ENCODE data around the gene GDPD5.

GDPD5 gene

DNA sequence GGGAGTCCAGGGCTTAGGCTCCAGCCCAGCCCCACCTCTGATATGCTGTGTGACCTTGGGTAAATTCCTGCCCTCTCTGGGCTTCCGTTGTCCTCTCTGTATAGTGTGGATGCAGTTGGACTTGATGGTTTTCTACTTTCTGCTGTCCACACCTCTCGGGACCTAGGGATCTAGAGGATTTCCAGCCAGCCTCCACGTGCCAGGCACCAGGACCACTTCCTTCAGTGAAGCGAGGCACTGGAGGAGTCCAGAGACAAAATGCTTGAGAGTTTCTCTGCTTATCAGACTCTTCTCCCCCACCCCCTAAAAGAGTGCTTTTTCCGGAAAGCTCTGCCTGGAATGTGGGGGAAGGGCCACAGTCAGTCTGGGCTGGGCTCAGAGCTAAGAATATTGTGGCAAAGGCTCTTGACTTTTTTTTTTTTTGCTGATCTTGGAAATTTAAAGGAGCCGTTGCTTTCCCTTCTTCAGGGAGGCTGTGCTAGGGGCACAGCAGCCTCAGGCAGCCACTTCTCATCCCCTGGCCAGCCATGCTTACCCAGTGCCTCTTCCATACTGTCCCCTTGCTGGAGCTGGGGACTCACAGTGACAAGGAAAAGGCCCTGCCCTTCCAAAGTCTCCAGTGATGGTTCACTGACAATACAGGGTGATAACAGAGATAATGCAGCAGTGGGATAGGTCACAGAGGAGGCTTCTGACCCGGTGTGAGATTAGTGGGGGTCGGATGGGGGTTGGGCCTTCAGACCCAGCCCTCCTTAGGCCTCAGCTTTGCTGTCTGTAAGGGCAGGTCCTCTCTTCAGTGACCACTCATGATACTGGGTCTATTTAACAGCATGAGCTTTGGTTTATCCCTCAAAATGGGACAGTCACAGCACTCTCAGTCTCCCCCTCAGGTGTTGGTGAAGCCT is 33.5 kb upstream of the GDPD5 start:
- DNase-seq: no peak

- DNase-seq: no peak
Observed at GRCh38 chr11:75557666-75558494, 32.1 kb upstream of the GDPD5 start.

DNA sequence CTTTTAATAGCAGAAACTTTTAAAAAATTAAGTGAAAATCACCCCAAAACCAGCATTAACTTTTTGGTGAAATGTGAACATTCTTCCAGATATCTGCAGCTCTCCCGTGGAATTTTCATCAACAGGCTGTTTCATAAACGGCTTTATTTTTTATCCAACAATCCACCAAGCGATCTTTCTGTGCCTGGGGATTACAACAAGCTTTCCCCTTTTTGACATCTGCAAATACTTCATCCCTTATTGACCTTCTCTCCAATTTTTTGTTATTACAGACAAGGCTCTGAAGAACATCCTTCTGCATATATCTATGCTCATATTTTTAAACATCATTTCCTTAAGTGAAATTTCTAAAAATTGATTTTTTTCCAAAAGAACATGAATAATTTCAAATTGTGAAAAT is 30.5 kb upstream of the GDPD5 start:
- DNase-seq: no peak

GRCh38 chr11:75555079-75555811 is 29.5 kb upstream of the GDPD5 start:
- DNase-seq: no peak

DNA sequence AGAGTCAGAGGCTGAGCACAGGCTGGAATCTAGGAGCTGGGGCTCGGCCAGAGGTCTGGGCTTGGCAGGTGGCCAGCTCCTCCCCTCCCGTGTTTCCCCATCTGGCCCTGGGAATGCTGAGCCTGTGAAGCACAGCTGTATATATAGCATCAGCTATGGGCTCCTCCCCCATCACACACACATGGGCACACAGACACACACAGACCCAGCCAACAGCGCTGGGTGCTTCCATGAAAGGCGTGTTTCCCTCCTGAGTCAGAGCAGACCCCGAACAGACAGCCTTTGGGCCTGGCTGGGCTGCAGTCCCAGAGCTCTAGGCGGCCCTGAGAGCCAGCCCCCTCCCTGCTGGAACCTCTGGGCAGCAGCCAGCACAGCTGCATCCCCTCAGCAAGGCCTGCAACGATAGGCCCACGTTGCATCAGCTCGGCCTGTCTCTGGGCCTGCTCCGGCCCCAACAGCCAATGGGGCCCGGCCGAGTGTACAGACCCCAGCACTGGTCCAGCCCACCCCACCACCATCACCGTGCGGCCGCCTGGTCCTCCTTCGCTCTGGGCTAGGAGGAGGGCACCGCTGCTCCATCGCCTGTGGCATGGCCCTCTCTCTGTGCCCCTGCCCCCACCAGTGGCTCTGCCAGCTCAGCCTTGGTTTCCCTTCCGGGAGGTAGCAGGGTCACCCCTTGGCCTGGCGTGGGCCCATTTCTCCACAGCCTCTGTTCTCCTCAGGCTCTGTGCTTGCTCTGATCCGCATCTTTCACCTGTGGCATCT is 28.7 kb upstream of the GDPD5 start:
- no peak for DNase-seq

DNA sequence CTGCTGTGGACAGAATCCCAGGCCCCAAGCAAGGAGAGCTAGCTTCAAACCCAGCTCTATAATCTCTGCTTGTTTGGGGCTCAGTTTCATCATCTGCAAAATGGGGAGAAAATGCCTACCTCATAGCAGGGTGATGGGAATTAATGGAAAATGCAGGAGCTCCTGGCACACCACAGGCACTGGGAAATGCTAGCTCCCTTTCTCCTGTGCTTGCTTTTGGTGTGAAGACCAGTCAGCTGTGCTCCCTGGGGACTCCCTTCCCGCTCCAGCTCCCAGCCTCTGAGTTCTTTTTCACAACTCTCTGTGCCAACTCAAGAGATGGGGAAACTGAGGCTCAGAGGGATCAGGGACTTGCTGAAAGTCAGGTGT is 28.1 kb upstream of the GDPD5 start:
- DNase-seq: no peak

DNA sequence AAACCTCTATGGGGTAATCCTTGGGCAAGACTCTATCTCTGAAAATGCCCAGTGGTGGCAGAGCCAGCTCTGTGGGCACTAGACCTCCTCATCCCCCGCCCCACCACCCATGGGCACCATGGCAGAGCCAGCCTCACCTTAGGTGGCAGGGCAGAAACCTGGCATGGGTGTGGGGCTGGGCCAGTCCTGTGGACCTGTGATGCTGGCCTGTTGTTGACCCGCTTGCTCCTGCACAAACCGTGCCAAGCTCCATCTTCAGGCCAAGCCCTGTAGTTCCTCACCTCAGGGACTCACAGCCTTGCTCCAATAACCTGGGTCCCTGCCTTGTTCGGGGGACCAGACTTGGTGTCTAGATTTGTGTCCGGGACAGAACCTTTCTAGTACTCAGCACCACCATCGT is 27.4 kb upstream of the GDPD5 start:
- DNase-seq: no peak

GRCh38 chr11:75549370-75549958 is 23.7 kb upstream of the GDPD5 start:
- DNase-seq: no peak

GRCh38 chr11:75548595-75549272 is 23.0 kb upstream of the GDPD5 start:
- DNase-seq: no peak

- DNase-seq: peak; percentile 45
Observed at GRCh38 chr11:75547617-75548058, 21.9 kb upstream of the GDPD5 start.

DNA sequence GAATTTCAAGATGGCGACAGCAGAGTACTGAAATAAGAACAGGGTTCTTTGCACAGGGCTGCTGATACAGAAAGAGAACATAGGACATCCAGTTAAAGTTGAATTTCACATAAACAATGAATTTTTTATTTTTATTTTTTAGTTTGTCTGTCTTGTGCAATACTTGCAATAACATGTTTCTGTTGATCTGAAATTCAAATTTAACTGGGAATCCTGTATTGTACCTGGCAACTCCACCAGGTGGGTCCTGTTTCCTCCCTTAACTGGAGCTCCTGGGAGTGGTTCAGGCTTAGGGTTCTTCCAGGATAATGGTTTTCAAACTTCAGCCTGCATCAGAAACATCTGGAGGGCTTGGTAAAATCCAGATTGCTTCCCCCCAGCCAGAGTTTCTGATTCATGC is 21.4 kb upstream of the GDPD5 start:
- DNase-seq: no peak

DNA sequence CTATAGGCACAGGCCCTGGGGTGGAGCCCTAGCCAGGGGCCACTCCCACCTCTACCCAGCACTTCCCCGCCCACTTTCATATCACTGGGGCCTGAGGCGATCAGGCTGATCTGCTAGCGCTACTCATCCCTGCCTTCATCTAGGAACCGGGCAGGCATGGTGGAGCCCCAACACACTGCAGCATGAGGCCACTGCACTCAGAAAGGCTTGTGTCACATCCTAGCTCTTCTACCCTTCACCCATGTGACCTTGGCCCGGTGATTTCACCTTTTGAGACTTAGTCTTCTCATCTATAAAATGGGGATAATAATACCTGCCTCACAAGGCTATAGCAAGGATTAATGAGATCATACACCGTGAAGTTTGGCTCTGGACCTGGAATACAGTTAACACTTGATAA is 18.1 kb upstream of the GDPD5 start:
- DNase-seq: no peak

DNA sequence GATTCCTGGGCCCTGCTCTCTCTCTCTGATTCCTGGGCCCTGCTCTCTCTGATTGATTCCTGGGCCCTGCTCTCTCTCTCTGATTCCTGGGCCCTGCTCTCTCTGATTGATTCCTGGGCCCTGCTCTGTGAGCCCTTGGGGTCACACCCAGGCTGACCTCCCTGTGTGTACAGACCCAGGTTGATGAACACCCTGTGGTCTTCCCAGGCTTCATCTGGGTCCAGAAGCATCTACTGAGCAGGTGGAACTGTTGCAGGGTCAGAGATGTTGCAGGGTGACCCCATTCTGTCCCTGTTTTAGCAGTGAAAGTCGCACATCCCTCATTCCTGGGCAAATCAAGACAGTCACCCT is 16.3 kb upstream of the GDPD5 start:
- no peak for DNase-seq

DNA sequence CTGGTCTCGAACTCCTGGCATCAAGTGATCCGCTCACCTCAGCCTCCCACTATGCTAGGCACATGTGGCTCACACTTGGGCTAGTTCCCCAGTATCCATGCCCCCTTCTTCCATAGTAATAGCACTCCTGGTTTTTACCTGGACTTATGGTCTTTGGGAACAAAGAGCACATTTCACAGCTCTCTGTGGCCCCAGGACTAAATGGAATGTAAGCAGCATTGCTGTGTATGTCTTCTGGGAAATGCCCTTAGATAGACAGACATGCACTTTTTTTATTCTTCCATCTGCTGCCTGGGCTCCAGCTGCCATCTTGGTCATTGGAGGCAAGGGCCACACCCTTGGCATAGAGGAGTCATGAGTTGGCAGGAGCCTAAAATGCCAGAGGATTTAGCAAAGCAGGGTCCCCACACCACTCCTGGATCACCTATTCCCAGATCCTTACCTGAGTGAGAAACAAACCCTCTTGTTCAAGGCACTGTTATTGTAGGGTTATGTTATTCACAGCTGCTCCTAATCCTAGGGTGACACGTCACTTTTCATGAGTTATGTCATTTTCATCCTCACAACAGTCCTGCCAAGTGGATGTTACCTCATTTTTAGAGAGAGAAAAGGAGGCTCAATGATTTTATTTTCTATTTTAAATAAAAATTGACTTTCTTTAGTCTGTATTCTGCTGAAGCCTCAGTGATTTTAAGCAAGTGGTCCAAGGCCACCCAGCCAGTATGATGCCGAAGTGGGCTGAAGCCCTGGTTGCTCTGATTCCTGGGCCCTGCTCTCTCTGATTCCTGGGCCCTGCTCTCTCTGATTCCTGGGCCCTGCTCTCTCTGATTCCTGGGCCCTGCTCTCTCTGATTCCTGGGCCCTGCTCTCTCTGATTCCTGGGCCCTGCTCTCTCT is 15.7 kb upstream of the GDPD5 start:
- DNase-seq: no peak

- DNase-seq: no peak
Observed at GRCh38 chr11:75539459-75540334, 14.0 kb upstream of the GDPD5 start.

DNA sequence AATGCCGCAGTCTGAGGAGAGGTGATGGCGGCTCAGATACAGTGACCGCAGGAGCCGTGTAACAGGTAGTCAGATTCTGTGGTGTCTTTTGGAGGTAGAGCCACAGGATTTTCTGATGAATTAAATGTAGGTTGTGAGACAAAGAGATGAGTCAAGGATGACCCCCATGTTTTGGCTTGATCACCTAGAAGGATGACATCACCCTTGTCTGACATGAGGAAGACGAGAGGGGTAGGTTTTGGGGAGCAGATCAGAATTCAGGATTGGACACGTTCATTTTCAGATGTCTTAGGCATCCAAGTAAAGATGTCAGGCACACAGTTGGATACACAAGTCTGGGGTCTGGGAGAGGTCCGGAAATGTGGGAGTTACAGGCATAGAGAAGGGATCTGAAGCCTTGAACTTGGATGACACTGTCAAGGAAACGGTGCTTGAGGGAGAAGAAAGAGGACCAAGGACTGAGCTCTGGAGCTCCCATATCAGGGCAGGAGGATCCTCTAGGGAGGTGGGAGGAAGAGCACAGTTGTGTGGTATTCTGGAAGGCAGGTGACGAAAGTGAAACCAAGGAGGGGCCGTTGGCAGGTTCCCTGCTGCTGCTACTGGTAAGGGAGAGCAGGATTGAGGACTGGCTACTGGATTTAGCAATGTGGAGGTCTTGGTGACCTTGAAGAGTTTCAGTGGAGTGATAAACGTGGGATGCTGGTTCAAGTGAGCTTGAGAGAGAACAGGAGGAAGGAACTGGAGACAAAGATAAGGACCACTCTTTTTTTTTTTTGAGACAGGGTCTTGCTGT is 12.6 kb upstream of the GDPD5 start:
- no peak for DNase-seq

DNA sequence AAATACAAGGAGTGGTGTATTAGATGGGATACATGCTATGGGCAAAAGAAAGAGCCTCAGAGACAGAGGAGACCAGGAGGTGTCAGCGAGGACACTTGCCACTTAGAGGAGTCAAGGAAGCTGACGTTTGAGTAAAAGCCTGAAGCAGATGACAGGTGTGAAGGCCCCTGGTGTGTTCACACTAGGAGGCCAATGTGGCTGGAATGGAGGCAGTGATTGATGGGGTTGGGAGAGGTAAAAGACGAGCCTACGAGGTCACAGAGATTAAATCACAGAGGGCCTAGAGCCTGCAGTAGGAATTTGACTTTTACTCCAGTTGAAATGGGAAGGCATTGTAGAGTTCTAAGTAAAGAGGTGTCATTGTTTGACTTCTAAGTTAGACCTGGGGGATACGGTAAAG is 12.0 kb upstream of the GDPD5 start:
- no peak for DNase-seq

DNA sequence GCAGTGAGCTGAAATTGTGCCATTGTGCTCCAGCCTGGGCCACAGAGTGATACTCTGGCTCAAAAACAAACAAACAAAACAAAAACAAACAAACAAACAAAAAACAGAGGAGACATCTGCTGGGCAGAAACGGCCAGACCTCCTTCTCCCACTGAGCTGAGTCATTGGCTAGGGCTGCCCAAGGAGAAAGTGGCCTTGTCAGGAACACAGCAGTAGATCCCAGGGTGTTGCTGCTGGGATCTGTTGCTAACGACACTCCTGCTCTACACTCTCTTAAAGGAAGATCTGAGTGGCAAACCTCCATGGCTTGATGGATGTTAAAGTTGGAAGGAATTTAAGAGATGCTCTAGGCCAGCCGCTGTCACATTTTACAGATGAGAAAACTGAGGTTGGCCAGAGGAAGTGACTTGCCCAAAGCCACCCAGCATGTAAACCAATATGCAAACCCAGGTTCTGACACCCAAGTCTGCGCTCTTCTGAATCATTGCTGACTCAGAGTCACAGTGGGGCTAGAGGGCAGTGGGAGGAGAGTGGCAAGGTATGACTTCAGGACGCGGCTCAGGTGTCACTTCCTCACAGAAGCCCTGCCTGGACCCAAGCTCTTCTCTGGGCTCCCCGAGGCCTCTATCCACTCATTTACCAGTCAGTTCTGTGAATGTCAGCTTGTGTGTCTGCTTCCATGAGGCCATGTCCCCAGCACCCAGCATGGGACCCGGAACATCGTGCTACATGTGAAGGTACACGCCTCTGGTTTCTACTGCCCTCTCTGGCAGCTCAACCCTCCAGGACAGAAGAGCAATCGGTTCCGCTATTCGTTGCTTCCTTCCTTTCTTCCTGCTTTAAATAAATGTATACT is 11.3 kb upstream of the GDPD5 start:
- DNase-seq: peak; percentile 48

Data from CD4-positive, alpha-beta T cell treated with Interleukin-17A for 4 hours (primary cell).